Pancreas (tissue), 10 donors: ENCODE measurements around the gene LMNA. TPM values are rescaled to one million over a fixed set of nuclear protein-coding genes. Genes with fewer than 3 reads are reported as not detected.
A peak's percentile ranks its signal among the peaks of the same experiment; 100 is the strongest.
"Not testable (repeated sequence)": the region's sequence is repeated elsewhere in the genome, so short reads cannot be mapped to it uniquely, and the experiment has no call there.

Experiments
- ATAC-seq, 4 donors: fragments of 200-7000 bp; cut with Tn5 transposase; one replicate each; pipeline versions ENCODE4 v1.8.0 to v1.9.1; 2020; ENCODE audit warnings: mild to moderate bottlenecking in 4 of 4, moderate library complexity in 4 of 4
- DNase-seq, 6 donors: peaks; one replicate each; pipeline ENCODE4 v3.0.0-alpha.2; 2020
- FAIRE-seq: peaks from 2 replicates; lab custom pipeline; 2012; peaks lifted over from hg19 to GRCh38; lab: Jason Lieb, UNC
- H3K27ac ChIP-seq, 4 donors: fragments of 200-600 bp; sonication (generic); 1 replicate in 3 of 4; 2 replicates in 1 of 4; pipeline versions ENCODE4 v1.5.0 to v1.8.0; 2020
- H3K27me3 ChIP-seq, 4 donors: fragments of 200-600 bp; one replicate each; pipeline ENCODE4 v1.8.0; 2021
- H3K36me3 ChIP-seq, 3 donors: fragments of 200-600 bp; sonication (generic) in 1 of 3; one replicate each; pipeline versions ENCODE4 v1.5.0 to v1.8.0; 2020 to 2021
- H3K4me1 ChIP-seq, 3 donors: fragments of 200-600 bp; one replicate each; pipeline ENCODE4 v1.8.0; 2021
- H3K4me3 ChIP-seq, 4 donors: fragments of 200-600 bp; sonication (generic) in 2 of 4; one replicate each; pipeline versions ENCODE4 v1.5.0 to v1.8.0; 2020 to 2021
- H3K9me3 ChIP-seq, 4 donors: fragments of 200-600 bp; one replicate each; pipeline ENCODE4 v1.8.0; 2021
- WGBS, 2 donors: extraction: QIAGEN DNeasy Blood & Tissue Kit; methylation state at CpG; one replicate each; pipeline ENCODE4 v1.1.7; 2013; 5-methylcytosine and 5-hydroxymethylcytosine counted together
- intact Hi-C, 3 donors: fragments of 100-400 bp; cut with DNase I; formaldehyde crosslinking; loops; one replicate each; pipeline versions ENCODE4 v1.11.1 to v1.14.2; 2022
- polyA plus RNA-seq, 2 donors: library from polyadenylated mRNA; stranded (reverse); fragments of 200-250 nt; gene quantifications; one replicate each; pipeline ENCODE4 v1.2.3, GENCODE V29; 2013
- total RNA-seq, 6 donors: library from RNA; stranded (reverse); fragmentation: NEBNext Ultra II Directional in 4 of 6; extraction: Animal tissue kit (Norgen Biotek cat#: 25700) in 4 of 6; gene quantifications; one replicate each; pipeline versions ENCODE4 v1.2.1 to v1.2.4, GENCODE V29; 2021 to 2023
- TF ChIP-seq, protein P1 (sequence below), 4 donors: fragments of 200-600 bp; sonication (generic) in 3 of 4; IDR thresholded peaks; one replicate each; pipeline versions ENCODE4 v1.5.0 to v1.8.0; 2021; ENCODE audit warnings: antibody characterized with exemption in 4 of 4
- donor health status: healthy with polysubstance abuse.
- donor health status: DM: no; HTN: no; CAD: no; lungs with moderate emphysema.
- donor health status: DM: no; HTN: no; CAD: no.
- donor health status: control.
- donor health status: control.
- donor health status: Bipolar disorder and iron deficiency.
- donor health status: DM: yes; HTN: yes; CAD: no.
- donor health status: DM: no; HTN: no; CAD: no.
- donor health status: DM: no; HTN: no; CAD: no.
- donor health status: DM: yes; HTN: yes; CAD: no.

The LMNA gene
- total and polyA plus RNA-seq, 8 donors: 59.4 to 119 (median 99.4) TPM

GRCh38 chr1:156124557-156125483 is 10.3 kb downstream of the LMNA start:
- Histone ChIP-seq H3K4me1 (peaks cover 68 to 100% (median 74%) of the 10 kb centered on the region in 3 donors), H3K9me3 (no peaks in the 10 kb centered on the region), H3K4me3 (no peak overlapping the region), H3K36me3 (no peaks in the 10 kb centered on the region), H3K27me3 (no peaks in the 10 kb centered on the region), H3K27ac (peak overlapping the region; percentile 83 to 97 (median 91))
- intact Hi-C loops: no loop called here
- no peak for ATAC-seq
- TF ChIP-seq, protein P1, sequence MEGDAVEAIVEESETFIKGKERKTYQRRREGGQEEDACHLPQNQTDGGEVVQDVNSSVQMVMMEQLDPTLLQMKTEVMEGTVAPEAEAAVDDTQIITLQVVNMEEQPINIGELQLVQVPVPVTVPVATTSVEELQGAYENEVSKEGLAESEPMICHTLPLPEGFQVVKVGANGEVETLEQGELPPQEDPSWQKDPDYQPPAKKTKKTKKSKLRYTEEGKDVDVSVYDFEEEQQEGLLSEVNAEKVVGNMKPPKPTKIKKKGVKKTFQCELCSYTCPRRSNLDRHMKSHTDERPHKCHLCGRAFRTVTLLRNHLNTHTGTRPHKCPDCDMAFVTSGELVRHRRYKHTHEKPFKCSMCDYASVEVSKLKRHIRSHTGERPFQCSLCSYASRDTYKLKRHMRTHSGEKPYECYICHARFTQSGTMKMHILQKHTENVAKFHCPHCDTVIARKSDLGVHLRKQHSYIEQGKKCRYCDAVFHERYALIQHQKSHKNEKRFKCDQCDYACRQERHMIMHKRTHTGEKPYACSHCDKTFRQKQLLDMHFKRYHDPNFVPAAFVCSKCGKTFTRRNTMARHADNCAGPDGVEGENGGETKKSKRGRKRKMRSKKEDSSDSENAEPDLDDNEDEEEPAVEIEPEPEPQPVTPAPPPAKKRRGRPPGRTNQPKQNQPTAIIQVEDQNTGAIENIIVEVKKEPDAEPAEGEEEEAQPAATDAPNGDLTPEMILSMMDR (IDR thresholded peaks at IDR 0.05): no peak
- no peak for DNase-seq
- FAIRE-seq: no peak
- 81 to 84% methylated on average over 17 of the region's 17 CpGs for WGBS, 2 donors

DNA sequence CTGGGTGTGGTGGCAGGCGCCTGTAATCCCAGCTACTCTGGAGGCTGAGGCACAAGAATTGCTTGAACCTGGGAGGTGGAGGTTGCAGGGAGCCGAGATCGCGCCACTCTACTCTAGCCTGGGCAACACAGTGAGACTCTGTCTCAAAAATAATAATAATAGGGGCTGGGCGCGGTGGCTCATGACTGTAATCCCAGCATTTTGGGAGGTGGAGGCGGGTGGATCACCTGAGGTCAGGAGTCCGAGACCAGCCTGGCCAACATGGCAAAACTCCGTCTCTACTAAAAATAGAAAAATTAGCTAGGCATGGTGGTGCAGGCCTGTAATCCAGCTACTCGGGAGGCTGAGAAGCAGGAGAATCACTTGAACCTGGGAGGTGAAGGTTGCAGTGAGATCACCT is 11.0 kb downstream of the LMNA start:
- H3K36me3 ChIP-seq, H3K27me3 ChIP-seq, ATAC-seq, intact Hi-C loops, H3K9me3 ChIP-seq, FAIRE-seq, DNase-seq, H3K4me3 ChIP-seq: not testable (repeated sequence)
- H3K27ac ChIP-seq: peak overlapping the region; percentile 83 to 97 (median 91)
- WGBS, 2 donors: 90% methylated on average over 10 of the region's 10 CpGs
- H3K4me1 ChIP-seq: peaks cover 70 to 96% (median 70%) of the 10 kb centered on the region in 3 donors

GRCh38 chr1:156126043-156126629 is 11.6 kb downstream of the LMNA start:
- DNase-seq: peak; percentile 68 to 89 (median 80)
- H3K4me1 ChIP-seq: peaks cover 64 to 91% (median 67%) of the 10 kb centered on the region in 3 donors
- 44 to 60% methylated on average over 11 of the region's 11 CpGs for WGBS, 2 donors
- no peak overlapping the region for H3K4me3 ChIP-seq
- H3K9me3 ChIP-seq: no peaks in the 10 kb centered on the region
- ATAC-seq: peak in 3 of 4 donors; percentile 3 to 37 (median 22)
- H3K27me3 ChIP-seq: no peaks in the 10 kb centered on the region
- no peak for FAIRE-seq
- peak overlapping the region; percentile 65 to 97 (median 88) for H3K27ac ChIP-seq
- TF ChIP-seq, protein P1 (IDR thresholded peaks at IDR 0.05): peak in 1 of 4 donors; percentile 8
- peaks cover 0 to 8% (median under 1%) of the 10 kb centered on the region in 3 donors for H3K36me3 ChIP-seq
- intact Hi-C loops: no loop called here

DNA sequence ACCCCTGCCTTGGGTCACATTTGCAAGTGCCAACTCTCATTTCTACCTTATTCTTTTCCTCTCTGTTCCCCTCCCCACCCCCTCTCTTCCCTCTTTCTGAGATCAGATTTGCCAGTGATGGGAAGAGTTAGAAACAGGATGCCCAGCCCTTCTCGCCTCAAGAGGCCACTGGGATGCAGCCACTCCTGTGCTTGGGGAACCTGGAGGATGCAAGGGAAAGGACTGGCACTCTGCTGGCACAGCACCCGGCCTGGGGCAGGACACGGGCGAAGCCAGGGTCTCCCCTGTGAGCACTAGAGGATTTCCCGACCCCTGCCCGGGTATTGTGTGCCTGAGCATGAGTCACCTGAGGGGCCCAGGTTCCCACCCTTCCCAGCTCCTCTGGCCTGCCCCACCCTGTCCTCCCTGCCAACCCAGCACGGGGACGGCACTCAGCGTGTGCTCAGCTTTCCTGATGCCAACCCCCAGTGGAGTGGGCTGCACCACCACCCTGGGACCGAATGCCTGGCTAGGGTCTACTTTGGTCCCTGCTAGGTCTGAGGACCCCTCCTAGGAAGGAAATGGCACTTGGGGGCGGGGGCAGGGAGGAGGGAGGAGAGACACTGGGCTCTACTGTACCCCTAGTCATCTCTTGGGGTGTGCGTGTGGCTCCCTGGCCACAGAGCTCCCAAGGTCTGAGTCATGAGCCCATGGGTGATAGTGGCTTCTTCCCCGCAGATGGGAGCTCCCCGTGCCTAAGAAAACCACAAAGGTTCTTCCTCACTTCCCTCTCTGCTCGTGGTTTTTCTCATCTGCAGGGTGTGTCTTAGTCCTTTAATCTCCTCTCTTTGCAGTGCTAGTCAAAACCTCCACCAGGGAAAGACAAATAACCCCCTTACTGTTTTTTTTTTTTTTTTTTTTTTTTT is 12.4 kb downstream of the LMNA start:
- Histone ChIP-seq H3K9me3 (no peaks in the 10 kb centered on the region), H3K27ac (peak overlapping the region; percentile 65 to 97 (median 88)), H3K36me3 (peaks cover 4 to 15% (median 8%) of the 10 kb centered on the region in 3 donors), H3K27me3 (no peaks in the 10 kb centered on the region), H3K4me1 (peaks cover 56 to 83% (median 62%) of the 10 kb centered on the region in 3 donors), H3K4me3 (no peak overlapping the region)
- DNase-seq (peak in 2 of 6 donors; percentile 62 to 79), FAIRE-seq (no peak), ATAC-seq (peak in 1 of 4 donors; percentile 1)
- TF ChIP-seq, protein P1 (IDR thresholded peaks at IDR 0.05): no peak
- whole genome bisulfite sequencing, 2 donors: 75 to 83% methylated on average over 15 of the region's 15 CpGs
- intact Hi-C loops: no loop called here
